Right lobe of liver (tissue), 4 donors: ENCODE measurements around the gene CHD9NB.

Experiments
- POLR2A ChIP-seq: fragments of 450-650 bp; IDR thresholded peaks from one replicate; pipeline ENCODE4 v1.6.1; 2017; ENCODE audit warnings: antibody characterized with exemption, mild to moderate bottlenecking
- TF ChIP-seq, protein P1 (sequence below), 4 donors: fragments of 200-600 bp in 3 of 4; fragments of 450-650 bp in 1 of 4; IDR thresholded peaks; one replicate each; pipeline versions ENCODE4 v1.5.1 to v1.8.0; 2016 to 2022; ENCODE audit warnings: antibody characterized with exemption in 4 of 4, mild to moderate bottlenecking in 2 of 4
- donor health status: DM: no; HTN: no; CAD: no.
- donor health status: DM: no; HTN: no; CAD: no.
- donor health status: DM: no; HTN: yes; CAD: no.

DNA sequence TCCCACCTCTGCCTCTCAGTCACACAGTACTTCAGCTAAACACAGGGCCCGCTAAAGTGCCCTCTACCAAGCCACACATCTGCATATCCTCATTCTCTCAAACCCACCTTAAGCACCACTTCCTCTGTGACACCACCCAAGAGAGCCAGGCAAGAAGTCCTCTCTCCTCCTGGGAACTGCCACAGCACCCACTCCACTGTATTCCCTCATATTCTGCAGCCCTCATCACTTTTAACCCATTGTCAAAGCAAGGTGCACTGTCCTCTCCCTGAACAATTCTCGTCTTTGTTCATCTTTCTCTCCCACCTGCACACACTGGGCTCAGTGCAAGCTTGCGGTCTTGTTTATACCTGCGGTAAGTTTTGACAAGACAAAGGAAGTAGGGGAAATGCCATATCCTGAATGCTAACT is 15.7 kb upstream of the CHD9NB start:
- TF ChIP-seq, protein P1, sequence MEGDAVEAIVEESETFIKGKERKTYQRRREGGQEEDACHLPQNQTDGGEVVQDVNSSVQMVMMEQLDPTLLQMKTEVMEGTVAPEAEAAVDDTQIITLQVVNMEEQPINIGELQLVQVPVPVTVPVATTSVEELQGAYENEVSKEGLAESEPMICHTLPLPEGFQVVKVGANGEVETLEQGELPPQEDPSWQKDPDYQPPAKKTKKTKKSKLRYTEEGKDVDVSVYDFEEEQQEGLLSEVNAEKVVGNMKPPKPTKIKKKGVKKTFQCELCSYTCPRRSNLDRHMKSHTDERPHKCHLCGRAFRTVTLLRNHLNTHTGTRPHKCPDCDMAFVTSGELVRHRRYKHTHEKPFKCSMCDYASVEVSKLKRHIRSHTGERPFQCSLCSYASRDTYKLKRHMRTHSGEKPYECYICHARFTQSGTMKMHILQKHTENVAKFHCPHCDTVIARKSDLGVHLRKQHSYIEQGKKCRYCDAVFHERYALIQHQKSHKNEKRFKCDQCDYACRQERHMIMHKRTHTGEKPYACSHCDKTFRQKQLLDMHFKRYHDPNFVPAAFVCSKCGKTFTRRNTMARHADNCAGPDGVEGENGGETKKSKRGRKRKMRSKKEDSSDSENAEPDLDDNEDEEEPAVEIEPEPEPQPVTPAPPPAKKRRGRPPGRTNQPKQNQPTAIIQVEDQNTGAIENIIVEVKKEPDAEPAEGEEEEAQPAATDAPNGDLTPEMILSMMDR (IDR thresholded peaks at IDR 0.05): no peak
- TF ChIP-seq POLR2A: no peak
